Hematopoietic multipotent progenitor cell (in vitro differentiated cells): ENCODE measurements around the gene DRD2. TPM values are rescaled to one million over a fixed set of nuclear protein-coding genes. Genes with fewer than 3 reads are reported as not detected.

ENCODE experiments used
- DNase-seq, 3 donors: peaks; one replicate each; pipeline ENCODE4 v3.0.0-alpha.2; 2011 to 2015; ENCODE audit warnings: low read depth in 2 of 3, low spot score in 2 of 3
- total RNA-seq: library from RNA; depleted of rRNA; stranded (reverse); fragments of >200 nt; gene quantifications from one replicate; pipeline ENCODE4 v1.2.3, GENCODE V29; 2012

DRD2 gene
- total RNA-seq, 1 donor = not detected

GRCh38 chr11:113405724-113406478 lies 69.3 kb downstream of the DRD2 start:
- DNase-seq = no peak

- DNase-seq = no peak
Measured at GRCh38 chr11:113404859-113405430, 70.3 kb downstream of the DRD2 start.

GRCh38 chr11:113401718-113402117 lies 73.5 kb downstream of the DRD2 start:
- DNase-seq = peak in 2 of 3 donors; percentile 66 to 87

GRCh38 chr11:113400631-113401230 lies 74.5 kb downstream of the DRD2 start:
- no peak for DNase-seq

GRCh38 chr11:113398669-113399430 lies 76.3 kb downstream of the DRD2 start:
- no peak for DNase-seq

GRCh38 chr11:113397821-113398220 lies 77.4 kb downstream of the DRD2 start:
- DNase-seq = no peak

- DNase-seq = no peak
Measured at GRCh38 chr11:113397212-113397611, 78.0 kb downstream of the DRD2 start.

- DNase-seq = no peak
Measured at GRCh38 chr11:113396690-113397089, 78.5 kb downstream of the DRD2 start.

GRCh38 chr11:113395782-113396336 lies 79.3 kb downstream of the DRD2 start:
- DNase-seq = no peak

- DNase-seq = no peak
Measured at GRCh38 chr11:113394919-113395318, 80.3 kb downstream of the DRD2 start.

GRCh38 chr11:113393501-113393985 lies 81.7 kb downstream of the DRD2 start:
- no peak for DNase-seq

GRCh38 chr11:113392236-113392921 lies 82.8 kb downstream of the DRD2 start:
- DNase-seq = no peak

- DNase-seq = no peak
Measured at GRCh38 chr11:113389272-113389671, 85.9 kb downstream of the DRD2 start.

- no peak for DNase-seq
Measured at GRCh38 chr11:113387605-113388211, 87.5 kb downstream of the DRD2 start, which contains the start of gene ANKK1. Gene ANKK1 (plus strand): TSS chr11:113387779. CDS start chr11:113387885, 106 bp downstream.

- no peak for DNase-seq
Measured at GRCh38 chr11:113386866-113387265, 88.3 kb downstream of the DRD2 start.

- DNase-seq = no peak
Measured at GRCh38 chr11:113385749-113386148, 89.4 kb downstream of the DRD2 start.

GRCh38 chr11:113384551-113384950 lies 90.6 kb downstream of the DRD2 start:
- no peak for DNase-seq

GRCh38 chr11:113382121-113382520 lies 93.1 kb downstream of the DRD2 start:
- DNase-seq = no peak

GRCh38 chr11:113378692-113379091 lies 96.5 kb downstream of the DRD2 start:
- no peak for DNase-seq
